Thyroid gland (tissue), 4 donors: ENCODE measurements around the gene SPINK7. TPM values are rescaled to one million over a fixed set of nuclear protein-coding genes. Genes with fewer than 3 reads are reported as not detected.
A peak's percentile ranks its signal among the peaks of the same experiment; 100 is the strongest.

Experiments used
- DNase-seq, 2 donors: peaks; one replicate each; pipeline ENCODE4 v3.0.0-alpha.2; 2019
- H3K27ac ChIP-seq, 3 donors: fragments of 200-600 bp; sonication (generic); 1 replicate in 2 of 3; 2 replicates in 1 of 3; pipeline ENCODE4 v1.5.1; 2016 to 2019; ENCODE audit warnings: mild to moderate bottlenecking in 1 of 3, moderate library complexity in 1 of 3
- H3K27me3 ChIP-seq: fragments of 200-600 bp; sonication (generic); one replicate; pipeline ENCODE4 v1.5.1; 2019
- H3K36me3 ChIP-seq, 2 donors: fragments of 200-600 bp; sonication (generic); one replicate each; pipeline ENCODE4 v1.5.1; 2016 to 2019
- H3K4me1 ChIP-seq, 2 donors: fragments of 200-600 bp; sonication (generic); one replicate each; pipeline ENCODE4 v1.5.1; 2017 to 2019
- H3K4me3 ChIP-seq, 3 donors: fragments of 200-600 bp; sonication (generic); replicated peaks in 1 of 3; 1 replicate in 2 of 3; 2 replicates in 1 of 3; pipeline ENCODE4 v1.5.1; 2016; ENCODE audit warnings: mild to moderate bottlenecking in 1 of 3
- H3K9me3 ChIP-seq: fragments of 200-600 bp; sonication (generic); one replicate; pipeline ENCODE4 v1.5.1; 2017
- CTCF ChIP-seq, 6 experiments: fragments of 200-600 bp in 3 of 6; fragments of 450-650 bp in 3 of 6; sonication (generic) in 3 of 6; IDR thresholded peaks; one replicate each; pipeline ENCODE4 v1.5.1; 2016 to 2019; ENCODE audit warnings: antibody characterized with exemption in 6 of 6, mild to moderate bottlenecking in 2 of 6, inconsistent platforms in 1 of 6, moderate library complexity in 1 of 6
- POLR2A ChIP-seq, 2 donors: fragments of 450-650 bp; IDR thresholded peaks; one replicate each; pipeline ENCODE4 v1.6.1; 2017; ENCODE audit warnings: antibody characterized with exemption in 2 of 2, mild to moderate bottlenecking in 2 of 2, moderate library complexity in 1 of 2
- WGBS, 2 donors: methylation state at CpG; one replicate each; pipeline ENCODE4 v1.1.5; 2017; 5-methylcytosine and 5-hydroxymethylcytosine counted together
- intact Hi-C: fragments of 100-400 bp; cut with DNase I; formaldehyde crosslinking; loops from one replicate; pipeline ENCODE4 v1.15.1; 2023
- total RNA-seq, 4 donors: library from RNA; depleted of rRNA; stranded (reverse); fragments of >200 nt; gene quantifications; one replicate each; pipeline ENCODE4 v1.2.3, GENCODE V29; 2016

Gene SPINK7
- total RNA-seq, 4 donors from 2014 or later, result not detected

DNA sequence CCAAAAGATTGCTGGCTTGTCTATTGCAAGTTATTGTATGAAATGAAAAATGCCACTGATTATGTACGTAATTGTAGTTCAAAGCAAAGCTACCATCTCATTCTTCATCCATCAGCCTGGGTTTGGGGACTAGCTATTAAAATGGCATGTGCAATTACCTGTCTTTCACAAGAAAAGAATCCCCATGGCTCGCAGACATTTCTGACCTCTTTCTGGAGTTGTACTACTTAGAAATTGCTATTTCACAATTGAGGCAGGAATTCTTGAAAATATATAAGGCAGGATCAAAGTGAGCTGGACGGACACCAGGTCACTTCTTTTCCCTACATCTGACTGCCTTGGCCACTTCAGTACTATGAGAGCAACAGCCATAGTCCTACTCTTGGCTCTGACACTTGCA, 23.0 kb downstream of the SPINK7 start, which contains the start of gene SPINK9:
TSS of gene SPINK9 (plus strand) at position 301 of the 400 bp plus-strand sequence. CDS start at position 356, 55 bp downstream.
- no peak for DNase-seq
- H3K27me3 ChIP-seq, result no peaks in the 10 kb centered on the region
- no peaks in the 10 kb centered on the region for H3K36me3 ChIP-seq
- intact Hi-C loops, result no loop called here
- H3K4me3 ChIP-seq, result no peak within 1 kb of the TSS
- no peaks in the 10 kb centered on the region for H3K9me3 ChIP-seq
- TF ChIP-seq POLR2A (IDR thresholded peaks at IDR 0.05) (no peak), CTCF (IDR thresholded peaks at IDR 0.05) (no peak)
- no peaks in the 10 kb centered on the region for H3K4me1 ChIP-seq
- WGBS, 2 donors, result 95% methylated on average over 3 of the region's 3 CpGs
- H3K27ac ChIP-seq, result no peak within 1 kb of the TSS

DNA sequence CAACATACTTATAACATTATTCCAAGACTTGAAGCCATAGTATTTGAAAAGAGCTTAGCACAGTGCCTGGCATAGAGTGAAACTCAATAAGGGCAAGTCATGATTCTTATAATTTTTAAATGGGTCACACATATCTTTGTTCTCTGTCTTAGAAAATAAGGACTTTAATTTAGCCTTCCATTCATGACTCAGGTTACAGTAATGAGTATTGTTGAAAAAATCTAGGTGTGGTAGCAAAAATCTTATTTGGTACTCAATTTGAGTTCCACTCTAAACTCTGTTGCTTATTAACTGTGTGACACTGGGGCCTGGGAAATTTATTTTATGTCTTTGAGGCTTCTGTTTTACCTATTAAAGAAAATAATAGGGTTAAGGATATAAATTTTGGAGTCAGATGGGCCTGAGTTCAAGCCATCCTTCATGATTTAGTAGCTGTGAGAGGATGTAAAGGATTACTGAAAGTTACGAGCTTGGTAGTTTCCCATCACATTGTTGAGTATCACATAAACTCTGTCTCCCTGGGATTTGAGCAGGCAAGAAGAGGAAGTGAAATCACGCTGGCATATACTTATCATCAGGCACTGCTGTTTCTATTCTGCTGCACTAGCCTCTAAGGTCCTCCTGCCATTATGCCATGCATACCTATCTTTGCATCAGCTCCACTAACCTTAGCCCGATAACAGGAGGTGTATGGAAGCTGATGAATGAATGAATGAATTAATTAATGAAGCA, 24.6 kb downstream of the SPINK7 start:
- 85 to 91% methylated on average over 3 of the region's 3 CpGs for WGBS, 2 donors
- intact Hi-C loops, result no loop called here

GRCh38 chr5:148342371-148343045, 30.3 kb downstream of the SPINK7 start:
- intact Hi-C loops, result no loop called here

More for the DNA sequence above, 24.6 kb downstream of the SPINK7 start:
- H3K4me1 ChIP-seq, result no peaks in the 10 kb centered on the region
- H3K9me3 ChIP-seq, result no peaks in the 10 kb centered on the region
- H3K4me3 ChIP-seq, result no peak overlapping the region
- DNase-seq, result no peak
- H3K27ac ChIP-seq, result no peak overlapping the region
- H3K36me3 ChIP-seq, result no peaks in the 10 kb centered on the region
- no peaks in the 10 kb centered on the region for H3K27me3 ChIP-seq
- TF ChIP-seq POLR2A (IDR thresholded peaks at IDR 0.05), result no peak
- TF ChIP-seq CTCF (IDR thresholded peaks at IDR 0.05), result no peak

GRCh38 chr5:148343046-148343407, 30.8 kb downstream of the SPINK7 start:
- Histone ChIP-seq H3K9me3 (no peaks in the 10 kb centered on the region), H3K4me1 (peaks cover 0 to 4% of the 10 kb centered on the region in 2 donors), H3K27ac (no peak overlapping the region), H3K36me3 (no peaks in the 10 kb centered on the region), H3K27me3 (no peaks in the 10 kb centered on the region), H3K4me3 (no peak overlapping the region)
- intact Hi-C loops, result no loop called here
- TF ChIP-seq POLR2A (IDR thresholded peaks at IDR 0.05) (no peak), CTCF (IDR thresholded peaks at IDR 0.05) (no peak)
- WGBS, 2 donors, result 64 to 69% methylated on average over 2 of the region's 2 CpGs
- DNase-seq, result peak in 1 of 2 donors; percentile 5

More at GRCh38 chr5:148342371-148343045, 30.3 kb downstream of the SPINK7 start:
- DNase-seq, result no peak
- 94% methylated on average over 2 of the region's 2 CpGs for WGBS, 2 donors
- H3K9me3 ChIP-seq, result no peaks in the 10 kb centered on the region
- no peak overlapping the region for H3K27ac ChIP-seq
- H3K36me3 ChIP-seq, result no peaks in the 10 kb centered on the region
- peaks cover 0 to 4% of the 10 kb centered on the region in 2 donors for H3K4me1 ChIP-seq
- no peaks in the 10 kb centered on the region for H3K27me3 ChIP-seq
- TF ChIP-seq CTCF (IDR thresholded peaks at IDR 0.05) (no peak), POLR2A (IDR thresholded peaks at IDR 0.05) (no peak)
- H3K4me3 ChIP-seq, result no peak overlapping the region
